ENCODE measurements around the gene POFUT2.

- TF ChIP-seq CTCF (conservative IDR thresholded peaks at IDR 0.05; ENCODE audit: low read depth, low read length), result no peak
- TF ChIP-seq EZH2 (IDR thresholded peaks at IDR 0.05; ENCODE audit: low read length, unreplicated experiment), result no peak
Measured at GRCh38 chr21:45223236-45224185, 64.2 kb downstream of the POFUT2 start.

Data from PC-3 (cell line).